Hippocampal formation (tissue), 2 donors: ENCODE results near the gene PTDSS2.

ENCODE experiments used
- DNase-seq, 2 donors: peaks; one replicate each; lab custom pipeline; 2025; lab: John Stamatoyannopoulos, UW

Gene PTDSS2

DNA sequence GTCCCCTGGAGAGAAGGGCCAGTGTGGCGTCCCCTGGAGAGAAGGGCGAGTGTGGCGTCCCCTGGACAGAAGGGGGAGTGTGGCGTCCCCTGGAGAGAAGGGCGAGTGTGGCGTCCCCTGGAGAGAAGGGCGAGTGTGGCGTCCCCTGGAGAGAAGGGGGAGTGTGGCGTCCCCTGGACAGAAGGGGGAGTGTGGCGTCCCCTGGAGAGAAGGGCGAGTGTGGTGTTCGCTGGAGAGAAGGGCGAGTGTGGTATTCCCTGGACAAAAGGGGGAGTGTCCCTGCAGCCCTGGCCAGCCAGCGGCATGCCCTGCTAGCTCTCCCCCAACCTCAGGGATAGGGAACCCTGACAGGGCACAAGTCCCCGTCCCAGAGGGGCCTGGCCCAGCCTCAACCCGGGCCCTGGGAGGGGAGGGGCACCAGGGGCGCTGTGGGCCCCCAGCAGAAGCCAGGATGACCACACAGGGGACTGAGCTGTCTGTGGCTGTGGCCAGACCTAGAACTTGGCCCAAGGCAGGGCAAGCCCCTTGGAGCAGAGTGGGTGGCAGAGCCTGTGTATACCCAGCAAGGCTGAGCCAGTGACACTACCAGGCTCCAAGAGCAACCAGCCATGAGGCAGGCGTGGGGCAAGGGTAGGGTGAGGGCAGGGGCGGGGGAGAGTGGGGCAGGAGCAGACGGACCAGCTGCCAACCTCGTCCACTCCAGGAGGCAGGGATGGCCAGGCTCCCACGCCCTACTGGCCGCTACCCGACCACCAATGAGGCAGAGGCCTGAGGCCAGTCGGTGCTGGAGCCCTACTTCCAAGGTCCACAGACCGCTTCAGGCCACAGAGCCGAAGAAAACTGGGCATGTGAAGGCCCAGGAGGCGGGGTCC is 81.1 kb downstream of the PTDSS2 start:
- DNase-seq: no peak

DNA sequence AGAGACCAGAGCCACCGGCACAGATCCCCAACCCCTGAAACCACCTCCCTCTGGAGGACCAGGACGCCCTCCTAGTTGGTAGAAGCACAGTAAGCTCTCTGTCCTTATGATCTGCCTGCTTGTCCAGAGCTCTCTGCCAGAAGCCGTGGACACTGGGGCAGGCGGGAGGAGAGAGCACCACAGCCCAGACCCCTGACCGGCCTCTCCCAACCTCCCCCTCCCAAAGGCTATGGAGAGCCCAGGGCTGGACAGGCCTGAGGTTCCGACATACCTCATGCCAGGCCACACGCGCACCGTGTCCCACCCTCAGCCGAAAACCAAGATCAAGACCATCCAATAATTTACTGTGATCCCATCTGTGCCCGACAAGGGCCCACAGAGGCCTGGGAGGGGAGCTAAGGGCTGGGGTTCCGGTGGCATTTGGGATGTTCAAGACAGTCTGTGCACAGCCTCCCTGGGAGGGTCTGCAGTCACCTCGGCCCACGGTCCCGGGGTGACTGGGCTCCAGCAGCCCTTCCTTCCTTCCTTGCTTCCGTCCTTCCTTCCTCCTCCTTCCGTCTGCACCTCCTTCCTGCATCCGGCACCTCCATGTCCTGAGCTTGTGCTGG is 81.9 kb downstream of the PTDSS2 start:
- DNase-seq: no peak

DNA sequence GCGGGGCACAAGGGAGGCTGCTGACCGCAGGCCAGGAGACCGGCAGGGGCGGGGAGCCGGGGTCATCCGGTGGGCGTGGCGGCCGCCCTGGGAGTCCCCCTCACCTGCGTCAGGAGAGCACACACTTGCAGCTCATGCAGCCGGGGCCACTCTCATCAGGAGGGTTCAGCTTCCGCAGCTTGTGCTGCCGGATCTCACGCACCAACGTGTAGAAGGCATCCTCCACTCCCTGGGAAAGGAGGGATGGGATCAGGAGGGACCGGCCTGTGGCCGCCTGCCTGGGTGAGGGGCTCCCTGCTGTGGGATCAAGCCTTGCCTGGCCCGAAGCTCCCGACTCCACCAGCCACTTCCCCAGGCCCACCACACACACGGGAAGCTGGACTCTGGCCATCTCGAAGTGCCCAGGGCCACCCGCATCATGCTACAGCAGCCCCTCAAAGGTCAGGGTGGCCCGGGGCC is 82.5 kb downstream of the PTDSS2 start:
- DNase-seq: no peak

DNA sequence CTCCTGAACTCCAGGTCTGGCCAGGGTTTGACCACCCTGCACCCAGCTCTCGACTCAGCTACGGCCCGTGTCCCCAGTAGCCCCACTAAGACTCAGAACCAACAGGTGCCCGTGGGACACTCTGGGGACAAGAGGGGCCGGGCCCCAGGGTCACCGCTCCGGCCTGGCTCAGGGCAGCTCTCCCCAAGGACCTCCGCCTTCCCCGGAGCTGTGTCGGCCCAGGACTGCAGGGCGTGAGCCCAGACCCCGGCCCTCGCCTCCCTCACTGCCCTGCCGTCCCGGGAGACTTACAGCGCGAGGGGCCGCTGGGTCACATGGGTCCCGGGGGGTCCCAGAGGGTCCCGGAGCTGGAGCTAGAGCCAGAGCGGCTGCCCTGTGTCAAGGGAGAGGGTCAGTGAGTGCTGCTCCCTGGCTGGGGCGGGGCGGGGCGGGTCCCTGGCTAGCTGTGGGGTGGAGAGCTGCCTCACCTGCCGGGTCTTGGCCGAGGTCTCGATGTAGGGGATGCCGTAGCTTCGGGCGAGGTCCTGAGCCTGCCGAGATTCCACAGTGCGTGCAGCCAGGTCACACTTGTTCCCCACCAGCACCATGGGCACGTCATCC is 83.0 kb downstream of the PTDSS2 start:
- no peak for DNase-seq

DNA sequence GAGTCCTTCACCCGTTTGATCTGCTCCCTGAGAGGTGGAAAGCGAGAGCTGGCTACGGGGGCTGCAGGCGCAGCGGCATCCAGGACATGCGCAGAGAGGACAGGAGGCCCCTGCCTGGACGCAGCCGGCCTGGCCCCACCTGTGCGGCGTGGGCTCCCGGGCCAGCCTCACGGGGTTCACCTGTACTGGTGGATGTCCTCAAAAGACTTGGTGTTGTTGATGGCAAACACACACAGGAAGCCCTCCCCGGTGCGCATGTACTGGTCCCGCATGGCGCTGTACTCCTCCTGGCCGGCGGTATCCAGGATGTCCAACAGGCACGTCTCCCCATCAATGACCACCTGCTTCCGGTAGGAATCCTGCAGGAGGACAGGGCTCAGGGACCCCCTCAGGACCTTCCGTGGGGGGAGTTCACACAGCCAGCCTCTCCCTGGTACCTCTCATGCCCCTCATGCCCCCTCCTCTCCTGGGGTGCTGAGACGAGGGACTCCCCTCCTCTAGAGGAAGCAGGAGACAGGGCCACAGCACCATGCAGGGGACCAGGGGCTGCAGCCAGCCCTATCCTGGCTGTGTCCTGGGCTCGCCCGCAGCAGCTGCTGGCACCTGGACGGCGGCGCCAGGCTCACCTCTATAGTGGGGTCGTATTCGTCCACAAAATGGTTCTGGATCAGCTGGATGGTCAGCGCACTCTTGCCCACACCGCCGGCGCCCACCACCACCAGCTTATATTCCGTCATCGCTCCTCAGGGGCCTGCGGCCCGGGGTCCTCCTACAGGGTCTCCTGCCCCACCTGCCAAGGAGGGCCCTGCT is 83.7 kb downstream of the PTDSS2 start:
- no peak for DNase-seq

DNA sequence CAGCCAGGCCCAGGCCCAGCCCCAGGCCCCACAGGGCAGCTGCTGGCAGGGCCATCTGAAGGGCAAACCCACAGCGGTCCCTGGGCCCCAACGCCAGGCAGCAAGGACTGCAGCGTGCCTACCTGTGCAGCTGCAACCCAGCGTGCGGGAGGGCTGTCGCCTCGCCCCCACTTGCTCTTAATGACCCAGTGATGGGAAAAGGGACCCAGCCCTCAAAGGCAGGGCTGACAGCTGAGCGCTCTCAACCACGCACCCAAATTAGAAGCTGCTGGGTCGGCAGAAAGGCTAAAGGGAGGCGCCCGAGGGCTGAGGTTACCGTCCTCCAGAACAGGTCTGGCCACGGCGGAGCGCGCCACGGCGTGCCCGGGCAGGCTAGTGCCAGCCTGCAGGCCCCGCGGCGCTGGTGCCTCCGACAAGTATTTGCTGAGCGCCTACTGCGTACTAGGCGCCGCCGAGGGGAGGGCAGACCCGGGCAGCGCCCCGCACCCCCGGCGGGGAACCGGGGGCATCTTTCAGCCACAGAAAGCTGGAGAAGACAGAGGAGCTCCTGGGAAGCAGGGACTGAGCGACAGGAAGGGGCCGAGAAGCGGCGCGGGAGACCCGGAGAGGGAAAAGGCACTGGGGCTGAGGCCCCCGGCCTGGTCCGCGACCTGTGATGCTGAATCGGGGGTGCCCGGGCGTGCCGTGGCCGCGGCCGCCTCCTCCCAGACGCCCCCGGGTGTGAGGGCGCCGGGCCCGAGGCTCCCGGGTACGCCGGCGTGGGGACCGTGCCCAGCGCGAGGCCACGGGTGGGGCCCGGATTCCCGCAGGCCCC is 84.5 kb downstream of the PTDSS2 start:
- no peak for DNase-seq

DNA sequence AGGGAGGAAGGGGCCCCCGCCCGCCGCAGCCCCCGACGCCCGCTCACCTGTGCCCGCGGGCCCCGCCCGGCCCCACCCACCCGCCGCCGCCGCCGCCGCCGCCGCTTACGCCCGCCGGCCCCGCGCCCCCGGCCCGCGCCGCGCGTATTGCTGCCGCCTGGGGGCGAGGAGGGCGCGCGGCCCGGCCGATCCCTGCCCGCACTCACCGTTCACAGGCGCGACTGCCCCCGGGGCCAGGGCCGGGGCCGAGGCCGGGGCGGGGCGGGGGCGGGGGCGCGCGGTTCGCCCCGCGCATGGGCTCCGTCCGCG is 85.1 kb downstream of the PTDSS2 start:
- no peak for DNase-seq

DNA sequence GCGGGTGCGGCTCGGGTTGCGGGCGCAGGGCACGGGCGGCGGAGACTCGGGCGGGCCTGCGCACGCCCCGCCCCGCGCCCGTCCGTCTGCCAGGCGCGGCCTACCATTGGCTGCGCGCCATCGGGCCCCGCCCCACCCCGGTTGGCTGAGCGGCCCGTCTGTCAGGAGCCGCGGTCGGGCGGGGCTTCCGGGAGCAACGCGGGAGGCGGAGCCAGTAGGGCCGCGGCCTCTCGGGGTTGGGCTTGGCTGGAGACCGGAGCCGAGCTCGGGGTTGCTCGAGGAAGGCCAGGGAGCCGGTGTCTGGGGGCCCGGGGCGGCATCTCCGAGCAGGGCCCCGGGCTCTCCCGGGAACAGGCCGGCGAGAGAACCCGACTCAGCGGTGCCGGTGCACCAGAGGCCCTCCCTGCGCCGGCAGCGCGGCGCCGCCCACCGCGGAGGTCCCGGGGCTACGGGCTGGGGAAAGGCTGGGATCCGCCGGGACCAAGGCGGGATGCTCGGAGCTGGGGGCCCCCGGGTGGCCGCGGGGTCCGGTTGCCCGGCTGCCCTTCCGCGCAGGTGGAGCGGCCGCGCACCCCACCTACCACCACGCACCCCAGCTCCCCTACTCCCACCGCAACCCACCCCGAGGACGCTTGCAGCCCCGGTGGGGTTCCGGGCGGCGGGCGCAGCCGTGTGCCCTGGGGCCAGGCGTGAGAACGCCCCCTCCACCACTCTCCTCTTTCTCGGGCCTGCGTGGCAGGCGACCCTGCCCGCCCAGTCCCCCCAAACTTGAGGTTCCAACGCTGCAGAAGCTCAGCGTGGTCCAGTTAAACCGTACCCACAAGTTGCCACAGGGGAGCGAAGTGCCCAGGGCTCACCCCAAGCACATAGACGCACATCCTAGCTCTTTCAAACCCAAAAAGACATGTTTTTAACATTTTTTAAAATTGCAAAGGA is 85.7 kb downstream of the PTDSS2 start, which contains the start of gene HRAS:
Gene HRAS (minus strand): TSS at position 58 of the 936 bp plus-strand sequence.
- DNase-seq: peak; percentile 94

DNA sequence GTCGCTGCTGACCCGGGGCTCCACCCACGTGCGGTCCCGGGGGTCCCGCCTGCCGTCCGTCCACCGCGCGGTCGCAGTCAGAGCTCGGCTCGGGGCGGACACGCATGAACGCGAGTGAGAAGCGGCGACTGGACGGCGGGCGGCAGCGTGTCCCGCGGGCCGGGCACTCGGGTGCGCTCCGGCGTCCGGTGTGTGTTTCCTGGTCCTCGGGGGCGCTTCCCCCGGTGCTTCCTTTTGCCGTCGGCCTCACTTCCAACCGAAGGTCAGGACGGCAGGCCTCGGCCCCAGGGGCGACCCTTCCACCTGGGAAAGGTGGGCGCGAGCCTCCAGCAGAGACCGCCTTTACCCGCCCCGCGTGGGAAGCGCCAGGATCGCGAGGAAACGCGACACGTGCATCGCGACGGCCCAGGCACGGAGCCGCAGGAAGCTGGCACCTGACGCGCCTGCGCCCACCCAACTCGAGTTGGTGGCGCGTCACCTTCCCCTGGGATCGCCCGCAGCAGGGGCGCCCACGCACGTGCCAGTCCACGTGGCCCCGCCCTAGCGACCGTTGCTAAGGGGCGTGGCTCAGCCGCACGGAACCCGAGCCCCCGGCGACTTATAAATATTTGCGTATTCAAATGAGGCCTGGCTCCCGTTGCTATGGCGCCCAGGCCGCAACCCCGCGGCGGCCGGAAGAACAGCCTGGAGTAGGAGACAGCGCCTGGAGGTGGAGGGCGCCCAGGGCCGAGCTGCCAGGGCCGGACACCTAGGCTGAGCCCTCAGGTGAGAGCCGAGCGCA is 87.0 kb downstream of the PTDSS2 start, which contains the start of gene LRRC56:
Gene LRRC56 (plus strand): TSS at position 687 of the 781 bp plus-strand sequence. CDS start 3,158 bp downstream, outside the sequence.
- DNase-seq: peak in 1 of 2 donors; percentile 15

DNA sequence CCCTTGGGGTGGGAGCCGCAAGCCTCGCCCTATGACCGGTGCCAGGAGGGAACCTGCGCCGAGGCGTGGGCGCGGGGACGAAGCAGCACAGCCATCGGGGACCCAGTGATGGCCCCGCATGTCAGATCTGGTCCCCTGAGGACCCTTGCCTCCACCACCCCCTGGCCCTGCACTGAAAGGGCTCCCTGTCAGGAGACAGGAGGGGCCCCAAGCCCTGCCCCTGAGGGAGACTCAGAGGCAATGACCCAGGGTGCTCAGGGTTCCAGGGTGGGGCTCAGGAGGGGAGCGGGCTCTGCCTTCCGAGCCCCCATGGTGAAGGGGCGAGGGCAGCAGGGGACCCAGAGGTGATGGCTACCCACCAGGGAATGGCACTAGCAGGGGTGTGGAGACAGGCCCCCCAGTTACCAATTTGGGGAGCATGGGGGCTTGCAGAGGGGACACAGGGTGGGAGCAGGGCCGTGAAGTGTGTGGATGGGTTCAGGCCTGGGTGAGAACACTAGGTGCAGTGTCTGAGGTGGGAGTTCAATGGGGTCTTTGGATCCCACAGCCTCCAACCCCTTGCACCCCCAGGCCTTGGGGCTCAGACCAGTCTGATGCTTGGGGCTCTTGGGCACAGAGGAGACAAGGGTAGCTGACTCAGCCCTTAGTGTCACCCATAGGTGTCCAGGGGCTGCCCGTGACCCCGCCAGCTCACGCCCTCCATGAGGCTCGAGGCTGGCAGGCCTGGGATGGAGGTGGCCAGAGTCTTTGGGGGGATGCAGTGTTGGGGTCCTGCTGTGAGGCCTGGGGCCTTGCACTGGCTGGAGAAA is 87.7 kb downstream of the PTDSS2 start:
- no peak for DNase-seq

DNA sequence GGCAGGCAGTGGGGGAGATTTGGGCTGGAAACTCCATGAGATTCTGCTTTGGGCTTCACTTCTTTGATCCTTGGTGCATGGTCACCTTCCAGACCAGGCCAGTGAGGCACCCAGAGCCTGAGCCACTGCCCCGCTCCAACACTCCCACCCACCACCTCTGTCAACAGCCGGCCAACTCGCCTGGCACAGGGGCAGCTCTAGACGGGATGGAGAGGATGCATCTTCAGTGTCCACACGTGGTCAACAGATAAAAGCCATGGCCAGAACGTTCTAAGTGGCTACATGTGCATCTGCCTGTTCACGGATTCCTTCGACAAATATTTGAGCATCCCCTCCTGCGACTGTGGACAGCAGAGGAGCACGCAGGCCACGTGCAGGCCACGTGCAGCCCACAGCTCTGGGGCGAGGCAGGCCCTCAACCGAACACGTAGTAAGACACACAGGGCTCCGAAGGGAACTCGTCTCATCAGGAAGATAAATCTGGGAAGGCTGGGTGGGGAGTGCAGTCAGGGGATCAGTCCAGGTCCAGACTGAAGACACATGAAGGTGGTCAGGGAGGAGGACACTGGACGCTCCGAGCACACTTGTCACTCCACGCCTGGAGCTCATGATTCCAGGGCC is 88.5 kb downstream of the PTDSS2 start:
- no peak for DNase-seq

DNA sequence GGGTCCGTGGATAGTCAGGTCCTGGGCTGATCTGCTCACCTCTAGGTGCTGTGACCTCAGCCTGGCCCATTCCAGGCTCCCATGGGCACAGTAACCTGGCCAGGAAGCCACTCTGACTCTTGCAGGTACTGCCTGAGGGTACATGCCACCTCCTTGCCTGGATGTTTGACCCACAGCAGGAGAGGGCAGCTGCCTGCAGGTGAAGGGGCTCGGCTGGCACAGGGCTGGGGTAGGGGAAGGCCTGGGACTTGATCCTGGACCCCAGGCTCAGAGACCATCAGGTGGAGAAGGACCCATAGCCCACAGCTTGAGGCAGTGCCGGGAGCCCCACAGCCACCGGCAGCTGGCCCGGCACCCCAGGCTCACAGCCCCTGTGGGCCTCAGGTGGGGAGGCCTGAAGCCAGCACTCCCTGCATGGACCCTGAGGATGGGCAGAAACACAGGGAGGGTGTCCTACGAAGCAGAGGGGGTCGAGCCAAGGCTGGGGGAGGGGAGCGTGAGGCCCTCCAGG is 89.9 kb downstream of the PTDSS2 start:
- DNase-seq: no peak
